Measurements from ENCODE around the gene MTHFSD. TPM values are rescaled to one million over a fixed set of nuclear protein-coding genes. Genes with fewer than 3 reads are reported as not detected.
A peak's percentile ranks its signal among the peaks of the same experiment; 100 is the strongest.

MTHFSD gene
- total and polyA plus RNA-seq, 7 donors: 5.5 to 18.8 (median 10.9) TPM

GRCh38 chr16:86553356-86553755 lies 1.7 kb downstream of the MTHFSD start:
- H3K9me3 ChIP-seq: no peaks in the 10 kb centered on the region
- TF ChIP-seq POLR2AphosphoS5 (IDR thresholded peaks at IDR 0.05) (no peak), POLR2A (IDR thresholded peaks at IDR 0.05) (no peak), EP300 (IDR thresholded peaks at IDR 0.05) (no peak)
- TF ChIP-seq, protein P1, sequence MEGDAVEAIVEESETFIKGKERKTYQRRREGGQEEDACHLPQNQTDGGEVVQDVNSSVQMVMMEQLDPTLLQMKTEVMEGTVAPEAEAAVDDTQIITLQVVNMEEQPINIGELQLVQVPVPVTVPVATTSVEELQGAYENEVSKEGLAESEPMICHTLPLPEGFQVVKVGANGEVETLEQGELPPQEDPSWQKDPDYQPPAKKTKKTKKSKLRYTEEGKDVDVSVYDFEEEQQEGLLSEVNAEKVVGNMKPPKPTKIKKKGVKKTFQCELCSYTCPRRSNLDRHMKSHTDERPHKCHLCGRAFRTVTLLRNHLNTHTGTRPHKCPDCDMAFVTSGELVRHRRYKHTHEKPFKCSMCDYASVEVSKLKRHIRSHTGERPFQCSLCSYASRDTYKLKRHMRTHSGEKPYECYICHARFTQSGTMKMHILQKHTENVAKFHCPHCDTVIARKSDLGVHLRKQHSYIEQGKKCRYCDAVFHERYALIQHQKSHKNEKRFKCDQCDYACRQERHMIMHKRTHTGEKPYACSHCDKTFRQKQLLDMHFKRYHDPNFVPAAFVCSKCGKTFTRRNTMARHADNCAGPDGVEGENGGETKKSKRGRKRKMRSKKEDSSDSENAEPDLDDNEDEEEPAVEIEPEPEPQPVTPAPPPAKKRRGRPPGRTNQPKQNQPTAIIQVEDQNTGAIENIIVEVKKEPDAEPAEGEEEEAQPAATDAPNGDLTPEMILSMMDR (IDR thresholded peaks at IDR 0.05): no peak
- intact Hi-C loops (cut with DNase I): loop anchor here (10.0 kb wide), 1 partner anchor 831 kb away; the partner anchor contains the start of gene FBXO31
- H3K36me3 ChIP-seq: peaks cover 0 to 33% (median 6%) of the 10 kb centered on the region in 4 donors
- H3K27ac ChIP-seq: no peak overlapping the region
- 97% methylated on average over 22 of the region's 22 CpGs for WGBS, 2 donors
- H3K4me3 ChIP-seq: no peak overlapping the region
- H3K27me3 ChIP-seq: no peaks in the 10 kb centered on the region
- peaks cover 2 to 22% (median 13%) of the 10 kb centered on the region in 4 donors for H3K4me1 ChIP-seq
- peak; percentile 59 for DNase-seq

DNA sequence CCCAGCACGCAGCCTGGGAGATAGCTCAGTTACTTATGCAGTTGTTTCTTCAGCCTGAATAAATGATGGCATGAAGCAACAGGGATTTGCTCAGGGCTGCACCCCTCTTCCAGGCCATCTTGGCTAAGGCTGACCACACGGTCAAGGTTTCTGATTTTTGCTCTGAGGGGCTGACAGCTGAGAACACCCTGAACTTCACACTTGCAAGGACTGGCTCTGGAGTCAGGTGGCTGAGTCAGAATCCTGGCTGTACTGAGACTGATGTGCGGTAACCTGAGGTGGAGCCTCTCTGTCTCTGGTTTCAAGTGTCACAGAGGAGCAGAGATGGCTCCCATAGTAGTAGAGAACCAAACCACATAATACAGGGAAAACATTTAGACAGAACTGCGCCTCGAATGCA lies 4.8 kb downstream of the MTHFSD start:
- intact Hi-C loops (cut with DNase I): loop anchor here (10.0 kb wide), 1 partner anchor 835 kb away; the partner anchor contains the start of gene FBXO31
- 95% methylated on average over 5 of the region's 5 CpGs for WGBS, 2 donors
- TF ChIP-seq POLR2A (IDR thresholded peaks at IDR 0.05) (no peak), EP300 (IDR thresholded peaks at IDR 0.05) (no peak), POLR2AphosphoS5 (IDR thresholded peaks at IDR 0.05) (no peak)
- TF ChIP-seq, protein P1 (IDR thresholded peaks at IDR 0.05): no peak
- Histone ChIP-seq H3K36me3 (peaks cover 0 to 62% (median 19%) of the 10 kb centered on the region in 4 donors), H3K27me3 (no peaks in the 10 kb centered on the region), H3K4me1 (peaks cover under 1 to 14% (median 8%) of the 10 kb centered on the region in 4 donors), H3K27ac (no peak overlapping the region), H3K4me3 (no peak overlapping the region), H3K9me3 (no peaks in the 10 kb centered on the region)
- peak; percentile 17 for DNase-seq

GRCh38 chr16:86549893-86550190 lies 5.2 kb downstream of the MTHFSD start:
- WGBS, 2 donors: 98% methylated on average over 7 of the region's 7 CpGs
- H3K4me3 ChIP-seq: no peak overlapping the region
- intact Hi-C loops (cut with DNase I): loop anchor here (10.0 kb wide), 1 partner anchor 835 kb away; the partner anchor contains the start of gene FBXO31
- DNase-seq: peak; percentile 36
- H3K36me3 ChIP-seq: peaks cover 0 to 66% (median 22%) of the 10 kb centered on the region in 4 donors
- no peaks in the 10 kb centered on the region for H3K9me3 ChIP-seq
- TF ChIP-seq, protein P1 (IDR thresholded peaks at IDR 0.05): no peak
- TF ChIP-seq POLR2A (IDR thresholded peaks at IDR 0.05) (no peak), EP300 (IDR thresholded peaks at IDR 0.05) (no peak), POLR2AphosphoS5 (IDR thresholded peaks at IDR 0.05) (no peak)
- no peaks in the 10 kb centered on the region for H3K27me3 ChIP-seq
- H3K4me1 ChIP-seq: peaks cover 0 to 13% (median 7%) of the 10 kb centered on the region in 4 donors
- no peak overlapping the region for H3K27ac ChIP-seq

DNA sequence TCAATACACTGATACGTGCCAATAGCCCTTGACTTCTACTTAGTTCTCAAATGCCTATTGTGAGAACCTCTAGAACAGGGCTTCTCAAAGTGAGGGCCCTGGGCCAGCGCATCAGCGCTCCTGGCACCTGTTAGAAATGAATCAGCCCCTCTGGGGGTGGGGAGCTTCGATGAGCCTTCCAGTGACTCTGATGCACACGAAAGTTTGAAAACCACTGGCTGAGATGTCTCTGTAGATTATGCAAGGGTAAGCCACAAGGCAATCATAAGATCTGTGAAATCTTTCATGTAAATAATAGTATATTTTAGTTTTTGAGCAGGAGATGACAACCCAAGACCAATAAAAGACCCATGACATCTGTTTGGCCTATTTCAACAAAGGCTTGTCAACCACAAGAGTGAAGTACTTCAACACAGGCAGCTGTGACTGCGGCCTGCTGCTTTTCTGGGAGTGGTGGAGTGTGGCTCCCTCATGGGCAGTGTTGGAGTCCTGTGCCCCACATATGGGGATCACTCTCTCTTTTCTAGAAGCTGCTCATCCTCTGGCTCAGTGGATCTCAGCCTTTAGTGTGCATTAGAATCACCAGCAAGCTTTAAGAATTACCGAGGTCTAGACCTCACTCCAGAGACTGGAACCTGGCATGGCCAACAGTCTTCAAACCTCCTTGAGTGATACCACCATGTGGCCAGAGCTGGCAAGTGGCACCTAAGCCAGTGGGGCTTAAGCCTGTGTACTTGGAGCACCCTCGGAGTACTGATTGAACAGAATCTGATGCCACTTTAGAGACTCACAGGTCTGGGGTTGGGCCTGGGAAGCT lies 5.8 kb downstream of the MTHFSD start:
- DNase-seq: peak; percentile 40
- Histone ChIP-seq H3K9me3 (no peaks in the 10 kb centered on the region), H3K4me3 (no peak overlapping the region), H3K27me3 (no peaks in the 10 kb centered on the region), H3K4me1 (peaks cover 0 to 11% (median 4%) of the 10 kb centered on the region in 4 donors), H3K27ac (no peak overlapping the region), H3K36me3 (peaks cover 0 to 72% (median 22%) of the 10 kb centered on the region in 4 donors)
- 76 to 86% methylated on average over 8 of the region's 8 CpGs for WGBS, 2 donors
- intact Hi-C loops (cut with DNase I): no loop called here
- TF ChIP-seq EP300 (IDR thresholded peaks at IDR 0.05): no peak

- H3K27ac ChIP-seq: no peak overlapping the region
- intact Hi-C loops (cut with DNase I): no loop called here
- WGBS, 2 donors: 96 to 97% methylated on average over 11 of the region's 11 CpGs
- H3K9me3 ChIP-seq: no peaks in the 10 kb centered on the region
- H3K4me1 ChIP-seq: no peaks in the 10 kb centered on the region
- no peak overlapping the region for H3K4me3 ChIP-seq
- TF ChIP-seq, protein P1 (IDR thresholded peaks at IDR 0.05): no peak
- TF ChIP-seq EP300 (IDR thresholded peaks at IDR 0.05) (no peak), POLR2AphosphoS5 (IDR thresholded peaks at IDR 0.05) (no peak), POLR2A (IDR thresholded peaks at IDR 0.05) (no peak)
- peaks cover 0 to 89% (median 27%) of the 10 kb centered on the region in 4 donors for H3K36me3 ChIP-seq
- H3K27me3 ChIP-seq: no peaks in the 10 kb centered on the region
- DNase-seq: peak; percentile 57
These were observed 7.7 kb downstream of the MTHFSD start for GRCh38 chr16:86547286-86547685.
